ENCODE results near the gene UTF1. TPM values are rescaled to one million over a fixed set of nuclear protein-coding genes. Genes with fewer than 3 reads are reported as not detected.

Gene UTF1
- polyA plus RNA-seq, 1 experiment: not detected

DNA sequence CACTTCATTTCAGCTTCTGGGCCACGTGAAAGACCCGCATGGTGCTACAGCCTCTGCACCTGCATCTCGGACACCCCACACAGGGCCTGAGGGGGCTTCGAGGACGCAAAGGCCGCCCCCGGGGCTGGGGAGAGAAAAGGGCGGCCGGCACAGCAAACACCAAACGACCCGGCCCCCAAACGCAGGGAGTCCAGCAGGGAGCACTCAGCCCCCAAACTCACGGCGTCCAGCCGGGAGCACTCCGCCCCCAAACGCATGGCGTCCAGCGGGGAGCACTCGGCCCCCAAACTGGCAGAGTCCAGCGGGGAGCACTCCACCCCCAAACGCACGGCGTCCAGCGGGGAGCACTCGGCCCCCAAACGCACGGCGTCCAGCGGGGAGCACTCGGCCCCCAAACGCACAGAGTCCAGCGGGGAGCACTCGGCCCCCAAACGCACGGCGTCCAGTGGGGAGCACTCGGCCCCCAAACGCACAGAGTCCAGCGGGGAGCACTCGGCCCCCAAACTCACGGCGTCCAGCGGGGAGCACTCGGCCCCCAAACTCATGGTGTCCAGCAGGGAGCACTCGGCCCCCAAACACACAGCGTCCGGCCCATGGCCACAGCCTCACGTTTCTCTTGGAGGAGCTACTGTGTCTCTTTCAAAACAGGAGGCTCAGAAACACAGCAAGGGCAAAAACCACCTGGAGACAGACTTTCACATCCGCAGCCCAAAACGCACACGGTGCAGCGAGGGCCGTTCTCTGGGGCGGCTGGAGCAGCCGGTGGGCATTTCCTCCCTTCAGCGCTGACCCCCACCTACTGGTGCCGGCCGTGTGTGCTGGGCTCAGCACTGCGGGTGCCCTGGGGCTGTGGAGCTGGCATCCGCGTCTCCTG is 27.0 kb upstream of the UTF1 start:
- CTCF ChIA-PET: no interaction called here
- Histone ChIP-seq H3K36me3 (ENCODE audit: control insufficient read depth, insufficient read depth, low read length) (no peaks in the 10 kb centered on the region), H3K4me3 (ENCODE audit: low read depth, low read length) (no peak overlapping the region), H3K27me3 (ENCODE audit: control insufficient read depth, insufficient read depth, low read length) (no peaks in the 10 kb centered on the region)
- TF ChIP-seq, protein P1, sequence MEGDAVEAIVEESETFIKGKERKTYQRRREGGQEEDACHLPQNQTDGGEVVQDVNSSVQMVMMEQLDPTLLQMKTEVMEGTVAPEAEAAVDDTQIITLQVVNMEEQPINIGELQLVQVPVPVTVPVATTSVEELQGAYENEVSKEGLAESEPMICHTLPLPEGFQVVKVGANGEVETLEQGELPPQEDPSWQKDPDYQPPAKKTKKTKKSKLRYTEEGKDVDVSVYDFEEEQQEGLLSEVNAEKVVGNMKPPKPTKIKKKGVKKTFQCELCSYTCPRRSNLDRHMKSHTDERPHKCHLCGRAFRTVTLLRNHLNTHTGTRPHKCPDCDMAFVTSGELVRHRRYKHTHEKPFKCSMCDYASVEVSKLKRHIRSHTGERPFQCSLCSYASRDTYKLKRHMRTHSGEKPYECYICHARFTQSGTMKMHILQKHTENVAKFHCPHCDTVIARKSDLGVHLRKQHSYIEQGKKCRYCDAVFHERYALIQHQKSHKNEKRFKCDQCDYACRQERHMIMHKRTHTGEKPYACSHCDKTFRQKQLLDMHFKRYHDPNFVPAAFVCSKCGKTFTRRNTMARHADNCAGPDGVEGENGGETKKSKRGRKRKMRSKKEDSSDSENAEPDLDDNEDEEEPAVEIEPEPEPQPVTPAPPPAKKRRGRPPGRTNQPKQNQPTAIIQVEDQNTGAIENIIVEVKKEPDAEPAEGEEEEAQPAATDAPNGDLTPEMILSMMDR (IDR thresholded peaks at IDR 0.05; ENCODE audit: insufficient read depth, low read depth, low read length): no peak
- POLR2A ChIA-PET: no interaction called here
- no peak for DNase-seq (ENCODE audit: low read depth)

DNA sequence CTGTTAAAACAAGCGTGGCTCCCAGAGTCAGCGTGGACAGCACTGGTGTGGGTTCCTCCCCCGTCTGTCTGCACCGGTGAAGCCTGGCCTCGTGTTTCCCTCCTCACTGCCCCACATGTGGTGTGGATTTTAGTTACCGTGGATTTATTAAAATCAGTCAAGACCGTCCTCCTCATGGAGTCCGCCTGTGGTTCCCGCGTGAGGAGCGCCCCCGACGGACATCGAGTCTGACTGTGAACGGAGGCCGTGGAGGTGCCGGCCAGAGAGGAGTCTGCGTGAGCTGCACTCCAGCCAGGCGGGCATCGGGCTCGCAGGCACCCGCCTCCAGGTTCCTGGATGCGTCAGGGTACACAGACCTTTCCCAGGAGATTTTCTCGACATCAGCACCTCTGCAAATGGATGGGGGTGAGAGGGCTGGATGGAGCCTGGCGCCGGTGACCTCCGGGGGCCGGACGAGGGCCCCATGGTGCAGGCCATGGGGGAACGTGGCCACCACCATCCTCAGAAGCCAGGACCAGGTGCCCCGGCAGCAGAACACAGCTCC is 26.3 kb upstream of the UTF1 start:
- CTCF ChIA-PET: no interaction called here
- TF ChIP-seq, protein P1 (IDR thresholded peaks at IDR 0.05; ENCODE audit: insufficient read depth, low read depth, low read length): no peak
- POLR2A ChIA-PET: no interaction called here

DNA sequence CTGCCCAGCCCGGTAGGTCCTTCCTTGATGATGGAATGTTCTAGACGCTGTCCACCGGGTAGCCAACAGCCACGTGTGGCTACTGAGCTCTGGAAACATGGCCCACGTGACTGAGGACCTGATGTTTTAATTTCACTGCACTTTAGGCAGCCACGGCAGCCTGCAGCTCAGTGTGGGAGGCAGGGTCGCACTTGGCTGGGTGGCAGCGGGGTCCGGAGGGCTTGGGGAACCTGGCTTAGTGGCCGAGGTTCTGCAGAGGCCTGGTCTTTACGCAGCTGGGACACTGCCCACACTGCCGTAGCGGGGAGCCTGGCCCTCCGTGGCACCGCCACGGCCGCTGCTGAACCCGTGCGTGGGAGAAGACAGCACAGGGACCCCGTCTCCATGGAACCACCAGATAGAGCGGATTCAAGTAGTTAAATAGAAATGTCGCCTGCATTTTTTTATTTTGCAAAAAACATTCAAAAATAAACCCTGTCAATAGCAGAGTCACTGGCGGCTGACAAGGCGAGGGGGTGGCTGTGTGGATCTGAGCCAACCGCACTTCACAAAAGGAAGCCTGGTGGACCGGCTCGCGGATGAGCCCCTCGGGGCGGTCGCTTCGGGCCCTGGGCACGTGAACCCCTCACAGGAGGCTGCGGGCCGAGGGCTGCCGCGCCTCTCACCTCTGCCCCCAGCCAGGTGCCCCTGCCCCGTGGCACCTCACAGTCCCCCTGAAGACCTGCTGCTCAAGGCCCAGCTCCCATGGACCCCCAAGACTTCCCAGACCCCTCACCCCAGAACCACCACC is 25.6 kb upstream of the UTF1 start:
- H3K4me3 ChIP-seq (ENCODE audit: low read depth, low read length): no peak overlapping the region
- no peaks in the 10 kb centered on the region for H3K36me3 ChIP-seq (ENCODE audit: control insufficient read depth, insufficient read depth, low read length)
- ChIA-PET POLR2A (no interaction called here), CTCF (no interaction called here)
- no peak for DNase-seq (ENCODE audit: low read depth)
- TF ChIP-seq, protein P1 (IDR thresholded peaks at IDR 0.05; ENCODE audit: insufficient read depth, low read depth, low read length): no peak
- no peaks in the 10 kb centered on the region for H3K27me3 ChIP-seq (ENCODE audit: control insufficient read depth, insufficient read depth, low read length)

More for the DNA sequence above, 26.3 kb upstream of the UTF1 start:
- H3K27me3 ChIP-seq (ENCODE audit: control insufficient read depth, insufficient read depth, low read length): no peaks in the 10 kb centered on the region
- H3K36me3 ChIP-seq (ENCODE audit: control insufficient read depth, insufficient read depth, low read length): no peaks in the 10 kb centered on the region
- no peak overlapping the region for H3K4me3 ChIP-seq (ENCODE audit: low read depth, low read length)
- DNase-seq (ENCODE audit: low read depth): no peak

DNA sequence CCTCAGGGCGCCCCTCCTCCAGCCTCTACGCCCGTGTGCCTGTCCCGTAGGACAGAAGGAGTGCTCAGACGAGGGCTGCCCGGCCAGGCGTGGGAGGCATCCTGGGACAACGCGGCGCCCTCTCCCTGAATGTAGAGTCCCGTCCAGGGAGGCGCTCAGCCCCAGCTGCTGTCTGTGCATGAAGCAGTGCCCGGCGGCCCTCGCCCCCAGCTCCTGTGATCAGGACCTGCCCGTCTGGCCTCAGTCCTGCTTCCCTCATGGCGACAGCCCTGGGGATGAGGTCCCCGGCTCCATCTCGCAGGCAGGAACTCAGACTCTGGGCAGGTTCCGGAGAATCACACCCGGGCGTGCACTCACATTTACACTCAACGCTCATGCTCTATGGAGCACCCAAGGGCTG is 24.9 kb upstream of the UTF1 start:
- H3K36me3 ChIP-seq (ENCODE audit: control insufficient read depth, insufficient read depth, low read length): no peaks in the 10 kb centered on the region
- H3K27me3 ChIP-seq (ENCODE audit: control insufficient read depth, insufficient read depth, low read length): no peaks in the 10 kb centered on the region
- CTCF ChIA-PET: no interaction called here
- DNase-seq (ENCODE audit: low read depth): no peak
- POLR2A ChIA-PET: no interaction called here
- no peak overlapping the region for H3K4me3 ChIP-seq (ENCODE audit: low read depth, low read length)
- TF ChIP-seq, protein P1 (IDR thresholded peaks at IDR 0.05; ENCODE audit: insufficient read depth, low read depth, low read length): no peak
